Liver (tissue), 3 donors: ENCODE data around the gene SOWAHA.

Experiments used
- CTCF ChIP-seq: fragments of 150-350 bp; IDR thresholded peaks from 2 replicates; pipeline ENCODE4 v1.5.1; 2017; ENCODE audit warnings: improper control_type of control experiment, low read depth, low read length; ENCODE audit not compliant: missing input control
- NR2F2 ChIP-seq: IDR thresholded peaks from 2 replicates; pipeline ENCODE4 v1.6.1; 2016; ENCODE audit warnings: antibody characterized with exemption
- REST ChIP-seq: IDR thresholded peaks from 2 replicates; pipeline ENCODE4 v1.6.1; 2016; ENCODE audit warnings: antibody characterized with exemption, mild to moderate bottlenecking
- SP1 ChIP-seq: IDR thresholded peaks from 2 replicates; pipeline ENCODE4 v1.6.1; 2018; ENCODE audit warnings: antibody characterized with exemption, mild to moderate bottlenecking
- TAF1 ChIP-seq: conservative IDR thresholded peaks from 2 replicates; pipeline ENCODE4 v1.6.1; 2016; ENCODE audit warnings: antibody characterized with exemption, mild to moderate bottlenecking
- TF ChIP-seq, protein P1 (sequence below): IDR thresholded peaks from 2 replicates; pipeline ENCODE4 v1.6.1; 2016; ENCODE audit warnings: antibody characterized with exemption
- donor health status: healthy.
- donor health status: healthy.

DNA sequence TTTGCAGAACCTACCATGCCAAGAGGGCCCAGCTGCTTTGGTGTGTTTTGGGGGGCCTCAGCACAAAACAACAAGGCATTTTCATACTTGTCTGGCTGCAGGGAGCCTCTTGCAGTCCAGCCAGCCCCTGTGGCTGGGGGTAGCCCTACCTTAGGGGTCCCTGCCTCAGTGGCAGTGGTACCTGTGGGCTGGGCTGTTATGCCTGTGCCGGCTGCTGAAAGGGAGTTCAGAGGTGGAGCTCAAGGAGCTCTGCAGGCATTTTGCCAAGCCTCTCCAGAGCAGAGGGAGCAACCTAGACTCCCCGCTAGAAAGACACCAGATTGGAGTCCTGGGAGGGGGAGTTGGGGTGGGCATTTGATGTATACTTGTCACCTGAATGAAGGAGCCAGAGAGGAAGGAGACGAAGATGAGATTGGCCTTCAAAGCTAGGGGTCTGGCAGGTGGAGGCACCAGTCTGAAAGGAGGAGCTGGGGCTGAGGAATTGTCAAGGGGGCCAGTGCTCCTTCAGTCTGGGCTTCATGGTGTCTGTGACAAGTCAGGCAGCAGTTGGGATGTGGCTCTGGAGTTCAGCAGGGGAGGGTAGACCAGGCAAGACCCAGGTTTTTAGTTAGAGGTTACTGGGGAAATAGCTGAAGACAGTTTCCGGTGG is 15.9 kb downstream of the SOWAHA start:
- TF ChIP-seq NR2F2 (no peak), CTCF (no peak), SP1 (no peak), REST (no peak), TAF1 (no peak)
- TF ChIP-seq, protein P1, sequence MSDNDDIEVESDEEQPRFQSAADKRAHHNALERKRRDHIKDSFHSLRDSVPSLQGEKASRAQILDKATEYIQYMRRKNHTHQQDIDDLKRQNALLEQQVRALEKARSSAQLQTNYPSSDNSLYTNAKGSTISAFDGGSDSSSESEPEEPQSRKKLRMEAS = no peak
